Measurements from ENCODE around the gene BIRC6.

The BIRC6 gene

GRCh38 chr2:32446369-32446768 is 89.5 kb downstream of the BIRC6 start:
- Histone ChIP-seq H3K4me1 (ENCODE audit: control insufficient read depth in 1 of 2, insufficient read depth in 1 of 2, low read depth in 1 of 2, low read length in 1 of 2) (no peaks in the 10 kb centered on the region), H3K27me3 (no peaks in the 10 kb centered on the region), H3K27ac (no peak overlapping the region), H3K4me3 (ENCODE audit: low read depth in 1 of 2, low read length in 1 of 2) (no peak overlapping the region), H3K36me3 (peaks cover 70% of the 10 kb centered on the region), H3K9me3 (no peaks in the 10 kb centered on the region)
- TF ChIP-seq CTCF (IDR thresholded peaks at IDR 0.05) = no peak

GRCh38 chr2:32450851-32451250 is 94.0 kb downstream of the BIRC6 start:
- Histone ChIP-seq H3K27ac (no peak overlapping the region), H3K4me1 (ENCODE audit: control insufficient read depth in 1 of 2, insufficient read depth in 1 of 2, low read depth in 1 of 2, low read length in 1 of 2) (no peaks in the 10 kb centered on the region), H3K9me3 (no peaks in the 10 kb centered on the region), H3K4me3 (ENCODE audit: low read depth in 1 of 2, low read length in 1 of 2) (no peak overlapping the region), H3K36me3 (peaks cover 32% of the 10 kb centered on the region), H3K27me3 (no peaks in the 10 kb centered on the region)
- TF ChIP-seq CTCF (IDR thresholded peaks at IDR 0.05) = no peak

- TF ChIP-seq CTCF (IDR thresholded peaks at IDR 0.05) = no peak
- H3K4me1 ChIP-seq (ENCODE audit: control insufficient read depth in 1 of 2, insufficient read depth in 1 of 2, low read depth in 1 of 2, low read length in 1 of 2) = no peaks in the 10 kb centered on the region
- H3K27me3 ChIP-seq = no peaks in the 10 kb centered on the region
- peaks cover 25% of the 10 kb centered on the region for H3K36me3 ChIP-seq
- H3K27ac ChIP-seq = no peak overlapping the region
- no peak overlapping the region for H3K4me3 ChIP-seq (ENCODE audit: low read depth in 1 of 2, low read length in 1 of 2)
- H3K9me3 ChIP-seq = no peaks in the 10 kb centered on the region
Observed at GRCh38 chr2:32452338-32453064, 95.7 kb downstream of the BIRC6 start.

DNA sequence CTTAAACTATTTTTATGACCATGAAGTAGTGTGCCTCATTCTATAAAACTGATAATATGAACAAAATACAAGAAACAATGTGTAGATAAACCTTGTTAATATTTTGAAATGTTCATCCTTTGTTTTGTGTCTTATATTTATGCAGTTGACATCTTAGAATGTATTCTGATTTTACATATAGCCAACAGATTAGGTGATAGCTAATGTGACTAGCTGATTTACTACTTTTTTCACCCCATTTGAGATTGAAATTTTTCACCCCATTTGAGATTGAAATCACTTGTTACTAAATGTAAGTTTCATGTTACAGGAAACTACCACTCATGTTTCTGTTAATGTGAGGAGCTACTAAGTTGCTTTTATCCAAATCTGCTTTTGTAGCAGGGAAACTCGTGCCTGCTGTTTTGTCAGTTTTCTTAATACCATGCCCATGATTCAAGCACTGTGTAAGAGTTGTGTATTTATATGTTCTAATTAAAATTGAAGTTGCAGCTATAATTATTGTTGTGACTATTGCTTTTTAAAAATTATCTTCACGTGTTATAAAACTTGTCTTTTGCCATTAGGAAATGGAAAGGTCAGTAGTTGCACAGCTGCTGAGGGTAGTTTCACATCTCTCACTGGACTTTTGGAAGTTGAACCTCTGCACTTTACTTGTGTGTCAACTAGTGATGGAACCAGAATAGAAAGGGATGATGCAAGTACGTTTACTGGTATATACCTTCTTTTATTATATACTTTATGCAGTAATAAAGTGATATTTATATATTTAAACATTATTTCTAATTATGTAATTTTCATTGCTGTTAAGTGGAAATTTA is 96.6 kb downstream of the BIRC6 start:
- Histone ChIP-seq H3K4me1 (ENCODE audit: control insufficient read depth in 1 of 2, insufficient read depth in 1 of 2, low read depth in 1 of 2, low read length in 1 of 2) (no peaks in the 10 kb centered on the region), H3K27ac (no peak overlapping the region), H3K4me3 (ENCODE audit: low read depth in 1 of 2, low read length in 1 of 2) (no peak overlapping the region), H3K36me3 (peaks cover 23% of the 10 kb centered on the region), H3K9me3 (no peaks in the 10 kb centered on the region), H3K27me3 (no peaks in the 10 kb centered on the region)
- TF ChIP-seq CTCF (IDR thresholded peaks at IDR 0.05) = no peak

GRCh38 chr2:32455816-32456215 is 99.0 kb downstream of the BIRC6 start:
- no peak overlapping the region for H3K4me3 ChIP-seq (ENCODE audit: low read depth in 1 of 2, low read length in 1 of 2)
- no peaks in the 10 kb centered on the region for H3K9me3 ChIP-seq
- peak overlapping the region; percentile 5 for H3K27ac ChIP-seq
- H3K27me3 ChIP-seq = no peaks in the 10 kb centered on the region
- no peak for TF ChIP-seq CTCF (IDR thresholded peaks at IDR 0.05)
- H3K4me1 ChIP-seq (ENCODE audit: control insufficient read depth in 1 of 2, insufficient read depth in 1 of 2, low read depth in 1 of 2, low read length in 1 of 2) = no peaks in the 10 kb centered on the region
- peaks cover 8% of the 10 kb centered on the region for H3K36me3 ChIP-seq
